Measurements from ENCODE around the gene GNAI3. TPM values are rescaled to one million over a fixed set of nuclear protein-coding genes. Genes with fewer than 3 reads are reported as not detected.

Gene GNAI3
- total and polyA plus RNA-seq, 2 experiments from 2014 or later: 14.9 TPM

- 82 to 84% methylated on average over 12 to 13 of the region's 13 CpGs for WGBS, 2 experiments (ENCODE audit: low coverage in 1 of 2, low lambda C conversion rate in 2 of 2, missing lambda C conversion rate in 2 of 2)
These were observed 86.6 kb downstream of the GNAI3 start for GRCh38 chr1:109634771-109635750.

GRCh38 chr1:109635862-109636200 lies 87.4 kb downstream of the GNAI3 start:
- Histone ChIP-seq H3F3A (ENCODE audit: insufficient read depth) (peaks cover 23% of the 10 kb centered on the region), H3K36me3 (ENCODE audit: low read depth) (peaks cover 7% of the 10 kb centered on the region; the same call in 1 of the 2 replicates), H4K20me1 (ENCODE audit: insufficient read depth) (no peaks in the 10 kb centered on the region), H3K79me2 (ENCODE audit: insufficient read depth) (no peaks in the 10 kb centered on the region), H3K4me3 (no peak overlapping the region), H2AFZ (no peak overlapping the region), H3K9me2 (ENCODE audit: insufficient read depth) (no peaks in the 10 kb centered on the region), H3K27me3 (replicated peaks; ENCODE audit: insufficient read depth) (no peaks in the 10 kb centered on the region), H3K4me1 (ENCODE audit: insufficient read depth) (peaks cover 13% of the 10 kb centered on the region), H3K27ac (peak overlapping the region; percentile 13; the same call in 1 of the 2 replicates), H3K4me2 (ENCODE audit: unreplicated experiment) (no peak overlapping the region), H3K9ac (no peak overlapping the region), H3K9me3 (ENCODE audit: low read depth) (no peaks in the 10 kb centered on the region)
- DNase-seq: no peak
- 55 to 64% methylated on average over 2 of the region's 2 CpGs for WGBS, 2 experiments (ENCODE audit: low coverage in 1 of 2, low lambda C conversion rate in 2 of 2, missing lambda C conversion rate in 2 of 2)
- no peak for TF ChIP-seq EZH2phosphoT487 (IDR thresholded peaks at IDR 0.05; ENCODE audit: insufficient read depth, low read depth)
- no peak for TF ChIP-seq EZH2 (IDR thresholded peaks at IDR 0.05; ENCODE audit: insufficient read depth, poor library complexity, severe bottlenecking)
- in situ Hi-C loops (cut with MboI): no loop called here

More at GRCh38 chr1:109634771-109635750, 86.6 kb downstream of the GNAI3 start:
- Histone ChIP-seq H3K4me1 (ENCODE audit: insufficient read depth) (peaks cover 13% of the 10 kb centered on the region), H3K27me3 (replicated peaks; ENCODE audit: insufficient read depth) (no peaks in the 10 kb centered on the region), H4K20me1 (ENCODE audit: insufficient read depth) (no peaks in the 10 kb centered on the region), H3K4me3 (no peak overlapping the region), H3K79me2 (ENCODE audit: insufficient read depth) (no peaks in the 10 kb centered on the region), H3K9ac (no peak overlapping the region), H3K36me3 (ENCODE audit: low read depth) (peaks cover 10% of the 10 kb centered on the region; the same call in 1 of the 2 replicates), H3K27ac (no peak overlapping the region), H3K9me3 (ENCODE audit: low read depth) (no peaks in the 10 kb centered on the region), H3F3A (ENCODE audit: insufficient read depth) (peaks cover 23% of the 10 kb centered on the region), H3K4me2 (ENCODE audit: unreplicated experiment) (no peak overlapping the region), H3K9me2 (ENCODE audit: insufficient read depth) (no peaks in the 10 kb centered on the region), H2AFZ (no peak overlapping the region)
- in situ Hi-C loops (cut with MboI): no loop called here
- no peak for TF ChIP-seq EZH2phosphoT487 (IDR thresholded peaks at IDR 0.05; ENCODE audit: insufficient read depth, low read depth)
- TF ChIP-seq EZH2 (IDR thresholded peaks at IDR 0.05; ENCODE audit: insufficient read depth, poor library complexity, severe bottlenecking): no peak
- no peak for DNase-seq

GRCh38 chr1:109636201-109636952 lies 88.0 kb downstream of the GNAI3 start:
- no peaks in the 10 kb centered on the region for H3K9me2 ChIP-seq (ENCODE audit: insufficient read depth)
- in situ Hi-C loops (cut with MboI): no loop called here
- H3K27ac ChIP-seq: peak overlapping the region; percentile 13; the same call in 1 of the 2 replicates
- H3K4me1 ChIP-seq (ENCODE audit: insufficient read depth): peaks cover 13% of the 10 kb centered on the region
- H3K27me3 ChIP-seq (replicated peaks; ENCODE audit: insufficient read depth): no peaks in the 10 kb centered on the region
- no peak overlapping the region for H2AFZ ChIP-seq
- DNase-seq: peak; percentile 81
- H3K9ac ChIP-seq: no peak overlapping the region
- peak overlapping the region; percentile 9 for H3K4me2 ChIP-seq (ENCODE audit: unreplicated experiment)
- no peaks in the 10 kb centered on the region for H4K20me1 ChIP-seq (ENCODE audit: insufficient read depth)
- peaks cover 23% of the 10 kb centered on the region for H3F3A ChIP-seq (ENCODE audit: insufficient read depth)
- TF ChIP-seq EZH2 (IDR thresholded peaks at IDR 0.05; ENCODE audit: insufficient read depth, poor library complexity, severe bottlenecking) (no peak), EZH2phosphoT487 (IDR thresholded peaks at IDR 0.05; ENCODE audit: insufficient read depth, low read depth) (no peak)
- H3K4me3 ChIP-seq: no peak overlapping the region
- no peaks in the 10 kb centered on the region for H3K9me3 ChIP-seq (ENCODE audit: low read depth)
- H3K79me2 ChIP-seq (ENCODE audit: insufficient read depth): no peaks in the 10 kb centered on the region
- 39 to 41% methylated on average over 9 of the region's 9 CpGs for WGBS, 2 experiments (ENCODE audit: low coverage in 1 of 2, low lambda C conversion rate in 2 of 2, missing lambda C conversion rate in 2 of 2)
- H3K36me3 ChIP-seq (ENCODE audit: low read depth): peaks cover 2% of the 10 kb centered on the region; the same call in 1 of the 2 replicates

GRCh38 chr1:109637446-109637845 lies 89.0 kb downstream of the GNAI3 start:
- Histone ChIP-seq H3K9me2 (ENCODE audit: insufficient read depth) (no peaks in the 10 kb centered on the region), H3K4me2 (ENCODE audit: unreplicated experiment) (no peak overlapping the region), H3K9me3 (ENCODE audit: low read depth) (no peaks in the 10 kb centered on the region), H3K79me2 (ENCODE audit: insufficient read depth) (no peaks in the 10 kb centered on the region), H3F3A (ENCODE audit: insufficient read depth) (peaks cover 23% of the 10 kb centered on the region), H3K4me1 (ENCODE audit: insufficient read depth) (peaks cover 13% of the 10 kb centered on the region), H3K27me3 (replicated peaks; ENCODE audit: insufficient read depth) (no peaks in the 10 kb centered on the region), H3K27ac (no peak overlapping the region), H2AFZ (no peak overlapping the region), H4K20me1 (ENCODE audit: insufficient read depth) (no peaks in the 10 kb centered on the region), H3K4me3 (no peak overlapping the region), H3K9ac (no peak overlapping the region), H3K36me3 (ENCODE audit: low read depth) (no peaks in the 10 kb centered on the region)
- no peak for TF ChIP-seq EZH2phosphoT487 (IDR thresholded peaks at IDR 0.05; ENCODE audit: insufficient read depth, low read depth)
- no peak for TF ChIP-seq EZH2 (IDR thresholded peaks at IDR 0.05; ENCODE audit: insufficient read depth, poor library complexity, severe bottlenecking)
- in situ Hi-C loops (cut with MboI): no loop called here
- no peak for DNase-seq
- WGBS, 2 experiments (ENCODE audit: low coverage in 1 of 2, low lambda C conversion rate in 2 of 2, missing lambda C conversion rate in 2 of 2): 96 to 97% methylated on average over 7 of the region's 7 CpGs

Measured in GM23248 (cell line).